ENCODE data around the gene ABCC11. TPM values are rescaled to one million over a fixed set of nuclear protein-coding genes. Genes with fewer than 3 reads are reported as not detected.

The ABCC11 gene
- total RNA-seq, 6 experiments from 2014 or later = 0.05 to 0.26 (median 0.12) TPM; not detected in 3

- Mint-ChIP-seq H3K27ac (no peak overlapping the region), H3K9me3 (no peaks in the 10 kb centered on the region), H3K36me3 (ENCODE audit: low read depth) (no peaks in the 10 kb centered on the region), H3K4me3 (no peak overlapping the region), H3K27me3 (ENCODE audit: insufficient read depth) (peaks cover 8% of the 10 kb centered on the region), H3K4me1 (ENCODE audit: low read depth) (peaks cover 7% of the 10 kb centered on the region; the same call in 1 of the 2 replicates)
- no peak for TF ChIP-seq CTCF (IDR thresholded peaks at IDR 0.05)
- DNase-seq = no peak
Observed at GRCh38 chr16:48137822-48138221, 109.5 kb downstream of the ABCC11 start.

- no peak for DNase-seq
- no peaks in the 10 kb centered on the region for H3K36me3 Mint-ChIP-seq (ENCODE audit: low read depth)
- H3K4me1 Mint-ChIP-seq (ENCODE audit: low read depth) = peaks cover 7% of the 10 kb centered on the region
- H3K4me3 Mint-ChIP-seq = no peak overlapping the region
- H3K9me3 Mint-ChIP-seq = no peaks in the 10 kb centered on the region
- no peak for TF ChIP-seq CTCF (IDR thresholded peaks at IDR 0.05)
- no peak overlapping the region for H3K27ac Mint-ChIP-seq
- peaks cover 4% of the 10 kb centered on the region for H3K27me3 Mint-ChIP-seq (ENCODE audit: insufficient read depth)
Observed at GRCh38 chr16:48136547-48137360, 110.6 kb downstream of the ABCC11 start.

GRCh38 chr16:48133455-48134211 lies 113.7 kb downstream of the ABCC11 start:
- Mint-ChIP-seq H3K27me3 (ENCODE audit: insufficient read depth) (peaks cover 4% of the 10 kb centered on the region; the same call in 1 of the 2 replicates), H3K27ac (no peak overlapping the region), H3K4me3 (no peak overlapping the region), H3K36me3 (ENCODE audit: low read depth) (no peaks in the 10 kb centered on the region), H3K9me3 (no peaks in the 10 kb centered on the region), H3K4me1 (ENCODE audit: low read depth) (peaks cover 14% of the 10 kb centered on the region)
- no peak for TF ChIP-seq CTCF (IDR thresholded peaks at IDR 0.05)
- DNase-seq = no peak

- TF ChIP-seq CTCF (IDR thresholded peaks at IDR 0.05) = no peak
- Mint-ChIP-seq H3K36me3 (ENCODE audit: low read depth) (no peaks in the 10 kb centered on the region), H3K27me3 (ENCODE audit: insufficient read depth) (peaks cover 4% of the 10 kb centered on the region; the same call in 1 of the 2 replicates), H3K4me3 (no peak overlapping the region), H3K4me1 (ENCODE audit: low read depth) (peaks cover 24% of the 10 kb centered on the region), H3K9me3 (no peaks in the 10 kb centered on the region), H3K27ac (no peak overlapping the region)
- no peak for DNase-seq
Observed at GRCh38 chr16:48132696-48133095, 114.6 kb downstream of the ABCC11 start.

GRCh38 chr16:48131201-48131935 lies 116.0 kb downstream of the ABCC11 start:
- Mint-ChIP-seq H3K4me1 (ENCODE audit: low read depth) (peaks cover 30% of the 10 kb centered on the region), H3K27ac (no peak overlapping the region), H3K36me3 (ENCODE audit: low read depth) (no peaks in the 10 kb centered on the region), H3K9me3 (no peaks in the 10 kb centered on the region), H3K27me3 (ENCODE audit: insufficient read depth) (peaks cover 4% of the 10 kb centered on the region; the same call in 1 of the 2 replicates), H3K4me3 (no peak overlapping the region)
- TF ChIP-seq CTCF (IDR thresholded peaks at IDR 0.05) = no peak
- DNase-seq = no peak

Data from HFFc6 (cell line).